GM12878 (cell line): ENCODE measurements around the gene LRRC41. TPM values are rescaled to one million over a fixed set of nuclear protein-coding genes. Genes with fewer than 3 reads are reported as not detected.
A peak's percentile ranks its signal among the peaks of the same experiment; 100 is the strongest.

Source experiments
- ATAC-seq: fragments of 200-7000 bp; cut with Tn5 transposase; 3 replicates; pipeline ENCODE4 v1.9.1; 2020; ENCODE audit warnings: mild to moderate bottlenecking, moderate library complexity
- BruUV-seq: library from RNA; stranded (reverse); fragments of 400-500 nt; replicated peaks from 2 replicates; lab custom pipeline; 2021; lab: Mats Ljungman, UMichigan
- CTCF ChIA-PET: fragments of 300-600 bp; sonication (Branson Sonifier 250); formaldehyde crosslinking; extraction: SDS; loops from one replicate; lab custom pipeline; 2021; ENCODE audit warnings: inconsistent platforms; lab: Yijun Ruan, JAX
- POLR2A ChIA-PET: fragments of 350-600 bp; formaldehyde crosslinking; extraction: SDS; loops from one replicate; lab custom pipeline; 2021; ENCODE audit warnings: inconsistent platforms; lab: Charles Lee
- RAD21 ChIA-PET: fragments of 300-600 bp; sonication (Branson Sonifier 250); formaldehyde crosslinking; loops from one replicate; lab custom pipeline; 2023; ENCODE audit warnings: antibody characterized with exemption; ENCODE audit not compliant: unreplicated experiment; lab: Charles Lee
- SMC1A ChIA-PET: fragments of 300-600 bp; sonication (Branson Sonifier 250); formaldehyde crosslinking; loops from one replicate; lab custom pipeline; 2023; ENCODE audit not compliant: unreplicated experiment, uncharacterized antibody; lab: Charles Lee
- DNase-seq: peaks from one replicate; pipeline ENCODE4 v3.0.0-alpha.2; 2011; ENCODE audit warnings: low read depth, low spot score
- FAIRE-seq: peaks from 3 replicates; lab custom pipeline; 2011; peaks lifted over from hg19 to GRCh38; lab: Jason Lieb, UNC
- H2AFZ ChIP-seq: 2 replicates; pipeline ENCODE4 v1.6.0; 2011; ENCODE audit warnings: low read depth, low read length, control low read depth; ENCODE audit not compliant: control insufficient read depth
- H3K27ac ChIP-seq: 2 replicates; pipeline ENCODE4 v1.5.1; 2011; ENCODE audit warnings: control low read depth; ENCODE audit not compliant: control insufficient read depth, insufficient read depth
- H3K27me3 ChIP-seq, 2 experiments: replicated peaks in 1 of 2; 2 replicates each; pipeline versions ENCODE4 v1.6.0 to v1.6.1; 2011; ENCODE audit warnings: low read length in 1 of 2; ENCODE audit not compliant: control insufficient read depth in 2 of 2, insufficient read depth in 2 of 2
- H3K36me3 ChIP-seq, 2 experiments: 2 replicates each; pipeline ENCODE4 v1.5.1; 2011; ENCODE audit warnings: low read length in 1 of 2; ENCODE audit not compliant: control insufficient read depth in 2 of 2, insufficient read depth in 2 of 2
- H3K4me1 ChIP-seq: 2 replicates; pipeline ENCODE4 v1.6.1; 2011; ENCODE audit warnings: mild to moderate bottlenecking, low read length, moderate library complexity, mixed read lengths; ENCODE audit not compliant: control insufficient read depth, insufficient read depth
- H3K4me2 ChIP-seq: 2 replicates; pipeline ENCODE4 v1.6.0; 2011; ENCODE audit warnings: control low read depth; ENCODE audit not compliant: control insufficient read depth, insufficient read depth
- H3K4me3 ChIP-seq: fragments of 200-600 bp; sonication (generic); 2 replicates; pipeline ENCODE4 v1.5.1; 2016
- H3K79me2 ChIP-seq: 2 replicates; pipeline ENCODE4 v1.6.0; 2011; ENCODE audit warnings: low read length; ENCODE audit not compliant: control insufficient read depth, insufficient read depth
- H3K9ac ChIP-seq: 2 replicates; pipeline ENCODE4 v1.8.0; 2011; ENCODE audit warnings: low read length, control low read depth, mixed read lengths; ENCODE audit not compliant: control insufficient read depth, insufficient read depth
- H3K9me3 ChIP-seq: replicated peaks from 3 replicates; pipeline ENCODE4 v1.5.1; 2011; ENCODE audit warnings: mild to moderate bottlenecking, low read length; ENCODE audit not compliant: control insufficient read depth, insufficient read depth
- H4K20me1 ChIP-seq: 2 replicates; pipeline ENCODE4 v1.6.0; 2011; ENCODE audit not compliant: control insufficient read depth, insufficient read depth
- ATF7 ChIP-seq: fragments of 450-650 bp; IDR thresholded peaks from 2 replicates; pipeline ENCODE4 v1.6.1; 2016; ENCODE audit warnings: low read depth, mild to moderate bottlenecking
- BHLHE40 ChIP-seq, 2 experiments: fragments of 450-650 bp in 1 of 2; IDR thresholded peaks; 2 replicates each; pipeline ENCODE4 v1.6.1; 2011 to 2017; ENCODE audit warnings: low read depth in 2 of 2, borderline replicate concordance in 1 of 2, improper control_type of control experiment in 1 of 2, low read length in 1 of 2, mild to moderate bottlenecking in 1 of 2
- CREM ChIP-seq: IDR thresholded peaks from 2 replicates; pipeline ENCODE4 v1.6.1; 2014; ENCODE audit warnings: antibody characterized with exemption, low read depth
- E2F4 ChIP-seq: IDR thresholded peaks from 2 replicates; pipeline ENCODE4 v1.6.1; 2012; ENCODE audit warnings: low read depth, low read length, improper control_type of control experiment
- KLF5 ChIP-seq: fragments of 450-650 bp; IDR thresholded peaks from 2 replicates; pipeline ENCODE4 v1.6.1; 2014; ENCODE audit warnings: mild to moderate bottlenecking; ENCODE audit not compliant: partially characterized antibody
- MLLT1 ChIP-seq: fragments of 450-650 bp; IDR thresholded peaks from 2 replicates; pipeline ENCODE4 v1.6.1; 2016; ENCODE audit warnings: mild to moderate bottlenecking
- RAD21 ChIP-seq: IDR thresholded peaks from 2 replicates; pipeline ENCODE4 v1.6.1; 2011; ENCODE audit warnings: mild to moderate bottlenecking, low read depth, low read length, moderate library complexity; ENCODE audit not compliant: insufficient read depth
- RCOR1 ChIP-seq: conservative IDR thresholded peaks from 2 replicates; pipeline ENCODE4 v1.6.1; 2012; ENCODE audit warnings: low read depth, low read length, improper control_type of control experiment
- TCF7 ChIP-seq: IDR thresholded peaks from 2 replicates; pipeline ENCODE4 v1.6.1; 2014; ENCODE audit warnings: antibody characterized with exemption, borderline replicate concordance
- USF2 ChIP-seq: IDR thresholded peaks from 2 replicates; pipeline ENCODE4 v1.6.1; 2011; ENCODE audit warnings: low read depth, low read length, improper control_type of control experiment, borderline replicate concordance
- WGBS: methylation state at CpG from one replicate; pipeline ENCODE4 v1.1.6; 2016; ENCODE audit warnings: low lambda C conversion rate; ENCODE audit not compliant: insufficient replicate concordance, insufficient coverage; ENCODE audit errors: missing lambda C conversion rate; 5-methylcytosine and 5-hydroxymethylcytosine counted together
- in situ Hi-C: fragments of 300-500 bp; cut with MboI; formaldehyde crosslinking; loops from 9 replicates; pipeline ENCODE4 v1.14.3; 2018; ENCODE audit warnings: mixed read lengths
- intact Hi-C: fragments of 100-400 bp; cut with micrococcal nuclease; formaldehyde crosslinking; loops from one replicate; pipeline ENCODE4 v1.14.2; 2022; ENCODE audit not compliant: unreplicated experiment
- polyA plus RNA-seq, 11 experiments: library from polyadenylated mRNA; depleted of rRNA in 4 of 11; unstranded in 6 of 11; stranded (reverse) in 5 of 11; fragments of >200 nt; fragmentation: Nextera tagmentation in 4 of 11; fragmentation: Illumina TruSeq in 1 of 11; extraction: Ambion mirVana in 4 of 11; extraction: Trizol in 1 of 11; gene quantifications; 1 replicate in 1 of 11; 2 replicates in 10 of 11; pipeline versions ENCODE4 v1.2.1 to v1.2.3, GENCODE V29; 2011 to 2016; ENCODE audit warnings: inconsistent platforms in 2 of 11, missing spikeins in 2 of 11, low read depth in 1 of 11
- total RNA-seq, 4 experiments: library from RNA; depleted of rRNA in 3 of 4; stranded (reverse); fragments of >200 nt in 3 of 4; fragmentation: Illumina TruSeq in 1 of 4; extraction: Trizol in 1 of 4; gene quantifications; 2 replicates each; pipeline versions ENCODE4 v1.2.1 to v1.2.3, GENCODE V29; 2013 to 2021
- TF ChIP-seq, protein P1 (sequence below): IDR thresholded peaks from 2 replicates; pipeline ENCODE4 v1.6.1; 2012; ENCODE audit warnings: mild to moderate bottlenecking, low read depth, low read length

The LRRC41 gene
- total and polyA plus RNA-seq, 10 of the 15 experiments (the other 5 are each of a cell fraction or from before 2014, with no cell fraction given): 12.0 to 79.9 (median 48.5) TPM

- no peaks in the 10 kb centered on the region for H4K20me1 ChIP-seq
- peak overlapping the region; percentile 80 for H3K4me3 ChIP-seq
- in situ Hi-C loops (loop anchor here (5.0 kb wide), 1 partner anchor 40 kb away; the partner anchor contains the start of genes LRRC41 and UQCRH), intact Hi-C loops (loop anchor here (1.0 to 10.0 kb wide), 3 partner anchors 9 to 657 kb away; partner anchors contain the start of genes GPBP1L1, LRRC41, TMEM69 and UQCRH)
- RAD21 ChIA-PET: interaction anchor here (1.4 to 5.6 kb wide), 7 partner anchors 10 to 97 kb away, joined by 5 to 49 read pairs (median 14); partner anchors contain the start of genes LRRC41, RAD54L and UQCRH
- DNase-seq: peak; percentile 56
- SMC1A ChIA-PET: interaction anchor here (0.5 to 11.1 kb wide), 9 partner anchors 8 to 670 kb away, joined by 3 to 141 read pairs (median 7); partner anchors contain the start of genes LRRC41 and UQCRH
- WGBS: 87% methylated on average over 6 of the region's 6 CpGs
- peak; percentile 71 for ATAC-seq
- no peak overlapping the region for H2AFZ ChIP-seq
- BruUV-seq: no TSS peak
- H3K4me1 ChIP-seq: peaks cover 16% of the 10 kb centered on the region; the same call in 1 of the 2 replicates
- H3K9me3 ChIP-seq: no peaks in the 10 kb centered on the region
- peaks cover 62% of the 10 kb centered on the region for H3K79me2 ChIP-seq
- POLR2A ChIA-PET: interaction anchor here (0.6 to 5.1 kb wide), 6 partner anchors 9 to 406 kb away, joined by 3 to 55 read pairs (median 28); partner anchors contain the start of genes LRRC41 and UQCRH
- peak overlapping the region; percentile 97 for H3K9ac ChIP-seq
- H3K27me3 ChIP-seq: no peaks in the 10 kb centered on the region
- H3K36me3 ChIP-seq: peaks cover 2 to 13% of the 10 kb centered on the region in 2 experiments; a peak in 2 of 4 replicates
- peak; percentile 57 for FAIRE-seq
- peak overlapping the region; percentile 91 for H3K4me2 ChIP-seq
- CTCF ChIA-PET: interaction anchor here (0.7 to 11.4 kb wide), 15 partner anchors 9 to 118 kb away, joined by 3 to 267 read pairs (median 6); partner anchors contain the start of genes LRRC41, RAD54L and UQCRH
- peak overlapping the region; percentile 97 for H3K27ac ChIP-seq
- TF ChIP-seq ATF7 (peak; percentile 50; the same call in 1 of the 2 replicates), CREM (0 out of 2 replicates have a peak, but pooled peaks have one; percentile 15), BHLHE40 (IDR thresholded peaks at IDR 0.05; ENCODE audit: borderline replicate concordance in 1 of 2, low read depth in 2 of 2, low read length in 1 of 2) (peak in 1 of 2 experiments; percentile 32; a peak in 1 of 4 replicates), USF2 (no peak), KLF5 (no peak), TCF7 (no peak), RCOR1 (no peak), E2F4 (no peak), MLLT1 (peak; percentile 18; the same call in 1 of the 2 replicates), RAD21 (peak; percentile 50; the same call in 1 of the 2 replicates)
- TF ChIP-seq, protein P1, sequence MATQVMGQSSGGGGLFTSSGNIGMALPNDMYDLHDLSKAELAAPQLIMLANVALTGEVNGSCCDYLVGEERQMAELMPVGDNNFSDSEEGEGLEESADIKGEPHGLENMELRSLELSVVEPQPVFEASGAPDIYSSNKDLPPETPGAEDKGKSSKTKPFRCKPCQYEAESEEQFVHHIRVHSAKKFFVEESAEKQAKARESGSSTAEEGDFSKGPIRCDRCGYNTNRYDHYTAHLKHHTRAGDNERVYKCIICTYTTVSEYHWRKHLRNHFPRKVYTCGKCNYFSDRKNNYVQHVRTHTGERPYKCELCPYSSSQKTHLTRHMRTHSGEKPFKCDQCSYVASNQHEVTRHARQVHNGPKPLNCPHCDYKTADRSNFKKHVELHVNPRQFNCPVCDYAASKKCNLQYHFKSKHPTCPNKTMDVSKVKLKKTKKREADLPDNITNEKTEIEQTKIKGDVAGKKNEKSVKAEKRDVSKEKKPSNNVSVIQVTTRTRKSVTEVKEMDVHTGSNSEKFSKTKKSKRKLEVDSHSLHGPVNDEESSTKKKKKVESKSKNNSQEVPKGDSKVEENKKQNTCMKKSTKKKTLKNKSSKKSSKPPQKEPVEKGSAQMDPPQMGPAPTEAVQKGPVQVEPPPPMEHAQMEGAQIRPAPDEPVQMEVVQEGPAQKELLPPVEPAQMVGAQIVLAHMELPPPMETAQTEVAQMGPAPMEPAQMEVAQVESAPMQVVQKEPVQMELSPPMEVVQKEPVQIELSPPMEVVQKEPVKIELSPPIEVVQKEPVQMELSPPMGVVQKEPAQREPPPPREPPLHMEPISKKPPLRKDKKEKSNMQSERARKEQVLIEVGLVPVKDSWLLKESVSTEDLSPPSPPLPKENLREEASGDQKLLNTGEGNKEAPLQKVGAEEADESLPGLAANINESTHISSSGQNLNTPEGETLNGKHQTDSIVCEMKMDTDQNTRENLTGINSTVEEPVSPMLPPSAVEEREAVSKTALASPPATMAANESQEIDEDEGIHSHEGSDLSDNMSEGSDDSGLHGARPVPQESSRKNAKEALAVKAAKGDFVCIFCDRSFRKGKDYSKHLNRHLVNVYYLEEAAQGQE: no peak
Measured at GRCh38 chr1:46342084-46342656, 38.8 kb upstream of the LRRC41 start.
